ENCODE measurements around the gene CCNF.

The CCNF gene

DNA sequence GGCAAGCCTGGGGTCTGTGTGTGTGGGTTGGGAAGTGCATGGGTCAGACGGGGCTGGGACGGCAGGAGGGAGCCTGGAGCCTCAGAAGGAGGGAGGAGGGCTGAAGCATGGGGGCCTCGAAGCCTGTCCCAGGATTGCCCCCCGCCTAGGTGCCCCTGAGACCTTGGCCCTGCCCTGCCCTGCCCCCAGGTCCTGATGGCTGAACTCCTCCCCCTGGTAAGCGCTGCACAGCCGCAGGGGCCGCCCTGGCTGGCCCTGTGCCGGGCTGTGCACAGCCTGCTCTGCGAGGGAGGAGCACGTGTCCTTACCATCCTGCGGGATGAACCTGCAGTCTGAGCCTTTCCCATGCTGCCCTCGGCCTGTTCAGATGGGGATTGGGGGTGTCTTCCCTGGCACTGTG is 35.1 kb downstream of the CCNF start (continued):
- no peak for TF ChIP-seq ZNF391 (tag by site-specific recombination; IDR thresholded peaks at IDR 0.05; ENCODE audit: borderline replicate concordance, low read depth)
- TF ChIP-seq, protein P1, sequence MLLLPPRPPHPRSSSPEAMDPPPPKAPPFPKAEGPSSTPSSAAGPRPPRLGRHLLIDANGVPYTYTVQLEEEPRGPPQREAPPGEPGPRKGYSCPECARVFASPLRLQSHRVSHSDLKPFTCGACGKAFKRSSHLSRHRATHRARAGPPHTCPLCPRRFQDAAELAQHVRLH (tag by site-specific recombination; IDR thresholded peaks at IDR 0.05) = no peak
- TF ChIP-seq ZBTB21 (tag by site-specific recombination; IDR thresholded peaks at IDR 0.05) = no peak
- TF ChIP-seq ZBTB8A (tag by site-specific recombination; IDR thresholded peaks at IDR 0.05) = 0 out of 2 replicates have a peak, but pooled peaks have one; percentile 39
- TF ChIP-seq IKZF3 (tag by site-specific recombination; IDR thresholded peaks at IDR 0.05) = 0 out of 2 replicates have a peak, but pooled peaks have one; percentile 18
- TF ChIP-seq ZEB2 (tag by site-specific recombination; IDR thresholded peaks at IDR 0.05) = no peak
- TF ChIP-seq ZSCAN23 (tag by site-specific recombination; IDR thresholded peaks at IDR 0.05) = no peak
- TF ChIP-seq ZFP41 (tag by site-specific recombination; IDR thresholded peaks at IDR 0.05; ENCODE audit: borderline replicate concordance) = no peak
- no peak for TF ChIP-seq ZNF521 (tag by site-specific recombination; IDR thresholded peaks at IDR 0.05)
- TF ChIP-seq ZNF600 (tag by site-specific recombination; IDR thresholded peaks at IDR 0.05) = peak; percentile 83
- no peak for TF ChIP-seq ZNF544 (tag by site-specific recombination; IDR thresholded peaks at IDR 0.05)
- TF ChIP-seq ZNF792 (tag by site-specific recombination; IDR thresholded peaks at IDR 0.05) = no peak

DNA sequence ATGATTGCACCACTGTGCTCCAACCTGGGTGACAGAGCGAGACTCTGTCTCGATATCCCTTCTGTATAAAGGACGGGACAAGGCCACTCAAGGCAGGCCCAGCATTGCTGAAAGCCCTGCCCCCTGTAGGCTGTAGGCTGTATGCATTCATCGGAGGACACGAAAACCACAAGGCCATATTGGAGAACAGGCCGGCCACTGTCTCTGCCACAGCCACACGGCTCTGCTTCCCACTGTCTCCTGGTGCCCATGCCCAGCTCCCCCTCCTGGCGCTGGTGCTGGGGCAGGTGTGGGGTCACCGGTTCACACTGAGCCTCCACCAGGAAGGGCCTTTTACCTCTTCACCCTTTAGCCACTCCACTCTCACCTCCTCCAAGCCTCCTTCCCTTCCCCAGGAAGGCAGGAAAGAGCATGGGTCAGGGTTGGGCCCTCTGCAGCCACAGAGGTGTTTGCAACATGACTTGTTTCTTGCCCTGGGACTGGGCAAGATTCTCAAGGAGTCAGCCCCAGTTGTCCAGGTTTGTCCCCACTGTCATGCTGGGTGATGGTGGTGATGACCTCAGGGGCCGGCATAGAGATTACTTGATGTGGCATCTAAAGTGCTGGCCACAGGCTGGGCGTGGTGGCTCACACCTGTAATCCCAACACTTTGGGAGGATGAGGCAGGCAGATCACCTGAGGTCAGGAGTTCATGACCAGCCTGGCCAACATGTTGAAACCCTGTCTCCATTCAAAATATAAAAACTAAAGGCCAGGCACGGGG is 36.6 kb downstream of the CCNF start:
- Histone ChIP-seq H3K4me1 (ENCODE audit: control insufficient read depth, insufficient read depth, low read length) (peaks cover 19% of the 10 kb centered on the region), H3K4me3 (ENCODE audit: low read depth, low read length) (no peak overlapping the region), H3K9me3 (ENCODE audit: control insufficient read depth, insufficient read depth, low read depth, low read length) (no peaks in the 10 kb centered on the region), H3K36me3 (ENCODE audit: control insufficient read depth in 2 of 2, insufficient read depth in 1 of 2, low read length in 2 of 2) (peaks cover 0 to 31% of the 10 kb centered on the region in 2 experiments; a peak in 1 of 3 replicates), H3K27ac (ENCODE audit: extremely low read depth, low read depth, low read length) (no peak overlapping the region)
- ChIA-PET CTCF (interaction anchor here (0.7 kb wide), 1 partner anchor 36 kb away, joined by 4 read pairs; no protein-coding TSS in a partner anchor), POLR2A (no interaction called here)
- TF ChIP-seq ZSCAN30 (tag by site-specific recombination; IDR thresholded peaks at IDR 0.05) = peak; percentile 33; the same call in 1 of the 2 replicates
- TF ChIP-seq ZBTB20 (tag by site-specific recombination; IDR thresholded peaks at IDR 0.05) = no peak
- no peak for TF ChIP-seq ZNF654 (tag by site-specific recombination; IDR thresholded peaks at IDR 0.05; ENCODE audit: low read depth)
- peak; percentile 33; the same call in 1 of the 2 replicates for TF ChIP-seq IKZF3 (tag by site-specific recombination; IDR thresholded peaks at IDR 0.05)
- no peak for TF ChIP-seq BCL11A (tag by site-specific recombination; IDR thresholded peaks at IDR 0.05; ENCODE audit: low read depth)
- TF ChIP-seq ZNF138 (tag by site-specific recombination; IDR thresholded peaks at IDR 0.05; ENCODE audit: borderline replicate concordance) = no peak
- TF ChIP-seq GLIS1 (tag by site-specific recombination; IDR thresholded peaks at IDR 0.05) = no peak
- no peak for TF ChIP-seq ZNF558 (tag by site-specific recombination; IDR thresholded peaks at IDR 0.05)
- no peak for TF ChIP-seq ZNF140 (tag by site-specific recombination; IDR thresholded peaks at IDR 0.05)
- TF ChIP-seq ZNF473 (tag by site-specific recombination; IDR thresholded peaks at IDR 0.05) = no peak
- TF ChIP-seq BCL11B (tag by site-specific recombination; IDR thresholded peaks at IDR 0.05; ENCODE audit: low read depth) = peak; percentile 54; the same call in 1 of the 2 replicates
- TF ChIP-seq, protein P2, sequence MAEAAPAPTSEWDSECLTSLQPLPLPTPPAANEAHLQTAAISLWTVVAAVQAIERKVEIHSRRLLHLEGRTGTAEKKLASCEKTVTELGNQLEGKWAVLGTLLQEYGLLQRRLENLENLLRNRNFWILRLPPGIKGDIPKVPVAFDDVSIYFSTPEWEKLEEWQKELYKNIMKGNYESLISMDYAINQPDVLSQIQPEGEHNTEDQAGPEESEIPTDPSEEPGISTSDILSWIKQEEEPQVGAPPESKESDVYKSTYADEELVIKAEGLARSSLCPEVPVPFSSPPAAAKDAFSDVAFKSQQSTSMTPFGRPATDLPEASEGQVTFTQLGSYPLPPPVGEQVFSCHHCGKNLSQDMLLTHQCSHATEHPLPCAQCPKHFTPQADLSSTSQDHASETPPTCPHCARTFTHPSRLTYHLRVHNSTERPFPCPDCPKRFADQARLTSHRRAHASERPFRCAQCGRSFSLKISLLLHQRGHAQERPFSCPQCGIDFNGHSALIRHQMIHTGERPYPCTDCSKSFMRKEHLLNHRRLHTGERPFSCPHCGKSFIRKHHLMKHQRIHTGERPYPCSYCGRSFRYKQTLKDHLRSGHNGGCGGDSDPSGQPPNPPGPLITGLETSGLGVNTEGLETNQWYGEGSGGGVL (tag by site-specific recombination; IDR thresholded peaks at IDR 0.05) = no peak
- TF ChIP-seq, protein P3, sequence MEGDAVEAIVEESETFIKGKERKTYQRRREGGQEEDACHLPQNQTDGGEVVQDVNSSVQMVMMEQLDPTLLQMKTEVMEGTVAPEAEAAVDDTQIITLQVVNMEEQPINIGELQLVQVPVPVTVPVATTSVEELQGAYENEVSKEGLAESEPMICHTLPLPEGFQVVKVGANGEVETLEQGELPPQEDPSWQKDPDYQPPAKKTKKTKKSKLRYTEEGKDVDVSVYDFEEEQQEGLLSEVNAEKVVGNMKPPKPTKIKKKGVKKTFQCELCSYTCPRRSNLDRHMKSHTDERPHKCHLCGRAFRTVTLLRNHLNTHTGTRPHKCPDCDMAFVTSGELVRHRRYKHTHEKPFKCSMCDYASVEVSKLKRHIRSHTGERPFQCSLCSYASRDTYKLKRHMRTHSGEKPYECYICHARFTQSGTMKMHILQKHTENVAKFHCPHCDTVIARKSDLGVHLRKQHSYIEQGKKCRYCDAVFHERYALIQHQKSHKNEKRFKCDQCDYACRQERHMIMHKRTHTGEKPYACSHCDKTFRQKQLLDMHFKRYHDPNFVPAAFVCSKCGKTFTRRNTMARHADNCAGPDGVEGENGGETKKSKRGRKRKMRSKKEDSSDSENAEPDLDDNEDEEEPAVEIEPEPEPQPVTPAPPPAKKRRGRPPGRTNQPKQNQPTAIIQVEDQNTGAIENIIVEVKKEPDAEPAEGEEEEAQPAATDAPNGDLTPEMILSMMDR (tag by site-specific recombination; IDR thresholded peaks at IDR 0.05) = peak; percentile 44; the same call in 1 of the 2 replicates
- no peak for TF ChIP-seq ZNF664 (tag by site-specific recombination; IDR thresholded peaks at IDR 0.05)
- TF ChIP-seq ZFHX2 (tag by site-specific recombination; conservative IDR thresholded peaks at IDR 0.05) = no peak
- TF ChIP-seq, protein P4, sequence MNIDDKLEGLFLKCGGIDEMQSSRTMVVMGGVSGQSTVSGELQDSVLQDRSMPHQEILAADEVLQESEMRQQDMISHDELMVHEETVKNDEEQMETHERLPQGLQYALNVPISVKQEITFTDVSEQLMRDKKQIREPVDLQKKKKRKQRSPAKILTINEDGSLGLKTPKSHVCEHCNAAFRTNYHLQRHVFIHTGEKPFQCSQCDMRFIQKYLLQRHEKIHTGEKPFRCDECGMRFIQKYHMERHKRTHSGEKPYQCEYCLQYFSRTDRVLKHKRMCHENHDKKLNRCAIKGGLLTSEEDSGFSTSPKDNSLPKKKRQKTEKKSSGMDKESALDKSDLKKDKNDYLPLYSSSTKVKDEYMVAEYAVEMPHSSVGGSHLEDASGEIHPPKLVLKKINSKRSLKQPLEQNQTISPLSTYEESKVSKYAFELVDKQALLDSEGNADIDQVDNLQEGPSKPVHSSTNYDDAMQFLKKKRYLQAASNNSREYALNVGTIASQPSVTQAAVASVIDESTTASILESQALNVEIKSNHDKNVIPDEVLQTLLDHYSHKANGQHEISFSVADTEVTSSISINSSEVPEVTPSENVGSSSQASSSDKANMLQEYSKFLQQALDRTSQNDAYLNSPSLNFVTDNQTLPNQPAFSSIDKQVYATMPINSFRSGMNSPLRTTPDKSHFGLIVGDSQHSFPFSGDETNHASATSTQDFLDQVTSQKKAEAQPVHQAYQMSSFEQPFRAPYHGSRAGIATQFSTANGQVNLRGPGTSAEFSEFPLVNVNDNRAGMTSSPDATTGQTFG (tag by site-specific recombination; IDR thresholded peaks at IDR 0.05; ENCODE audit: borderline replicate concordance) = no peak
- TF ChIP-seq, protein P5, sequence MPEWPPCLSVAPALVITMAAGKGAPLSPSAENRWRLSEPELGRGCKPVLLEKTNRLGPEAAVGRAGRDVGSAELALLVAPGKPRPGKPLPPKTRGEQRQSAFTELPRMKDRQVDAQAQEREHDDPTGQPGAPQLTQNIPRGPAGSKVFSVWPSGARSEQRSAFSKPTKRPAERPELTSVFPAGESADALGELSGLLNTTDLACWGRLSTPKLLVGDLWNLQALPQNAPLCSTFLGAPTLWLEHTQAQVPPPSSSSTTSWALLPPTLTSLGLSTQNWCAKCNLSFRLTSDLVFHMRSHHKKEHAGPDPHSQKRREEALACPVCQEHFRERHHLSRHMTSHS (tag by site-specific recombination; IDR thresholded peaks at IDR 0.05) = no peak
- TF ChIP-seq ZBTB21 (tag by site-specific recombination; IDR thresholded peaks at IDR 0.05) = no peak
- TF ChIP-seq ZNF175 (tag by site-specific recombination; IDR thresholded peaks at IDR 0.05) = no peak
- TF ChIP-seq ZNF292 (tag by site-specific recombination; IDR thresholded peaks at IDR 0.05; ENCODE audit: borderline replicate concordance, low read depth) = no peak

Measured in HEK293 (cell line).